ENCODE results near the gene APOE. TPM values are rescaled to one million over a fixed set of nuclear protein-coding genes. Genes with fewer than 3 reads are reported as not detected.
A peak's percentile ranks its signal among the peaks of the same experiment; 100 is the strongest.

APOE gene
- total and polyA plus RNA-seq, 2 of the 13 experiments (the other 11 are each of a cell fraction or from before 2014, with no cell fraction given) = 1,328 to 1,470 TPM

DNA sequence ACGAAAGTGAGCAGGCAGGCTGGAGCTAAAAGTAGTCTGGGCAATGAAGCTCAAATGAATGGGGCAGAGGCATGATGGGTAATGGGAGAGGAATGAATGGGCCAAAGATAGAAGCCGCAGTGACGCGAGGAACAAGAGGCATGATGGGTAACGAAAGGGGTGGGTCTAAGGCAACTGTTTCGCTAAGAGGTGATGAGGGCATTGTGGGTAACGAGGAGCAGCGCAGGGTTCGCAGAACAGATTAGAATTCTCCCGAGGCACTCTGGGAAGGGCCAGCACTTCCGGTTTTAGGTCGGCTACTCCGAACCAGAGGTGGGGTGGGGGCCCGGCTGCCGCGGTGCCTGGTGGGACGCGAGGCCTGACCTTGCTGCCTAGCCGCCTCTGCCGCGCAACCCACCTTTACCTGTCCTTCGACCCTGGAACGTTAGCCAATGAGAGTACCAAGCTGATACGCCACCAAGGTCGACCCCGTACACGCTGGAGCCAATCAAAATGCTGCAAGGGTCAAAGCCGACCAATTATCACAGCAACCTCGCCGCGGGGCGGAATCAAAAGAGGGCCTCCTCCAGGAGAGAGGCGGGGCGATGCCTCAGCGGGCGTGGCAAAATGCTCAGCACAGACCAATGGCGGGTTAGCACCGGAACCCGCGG is 15.1 kb upstream of the APOE start (continued):
- TF ChIP-seq, protein P1, sequence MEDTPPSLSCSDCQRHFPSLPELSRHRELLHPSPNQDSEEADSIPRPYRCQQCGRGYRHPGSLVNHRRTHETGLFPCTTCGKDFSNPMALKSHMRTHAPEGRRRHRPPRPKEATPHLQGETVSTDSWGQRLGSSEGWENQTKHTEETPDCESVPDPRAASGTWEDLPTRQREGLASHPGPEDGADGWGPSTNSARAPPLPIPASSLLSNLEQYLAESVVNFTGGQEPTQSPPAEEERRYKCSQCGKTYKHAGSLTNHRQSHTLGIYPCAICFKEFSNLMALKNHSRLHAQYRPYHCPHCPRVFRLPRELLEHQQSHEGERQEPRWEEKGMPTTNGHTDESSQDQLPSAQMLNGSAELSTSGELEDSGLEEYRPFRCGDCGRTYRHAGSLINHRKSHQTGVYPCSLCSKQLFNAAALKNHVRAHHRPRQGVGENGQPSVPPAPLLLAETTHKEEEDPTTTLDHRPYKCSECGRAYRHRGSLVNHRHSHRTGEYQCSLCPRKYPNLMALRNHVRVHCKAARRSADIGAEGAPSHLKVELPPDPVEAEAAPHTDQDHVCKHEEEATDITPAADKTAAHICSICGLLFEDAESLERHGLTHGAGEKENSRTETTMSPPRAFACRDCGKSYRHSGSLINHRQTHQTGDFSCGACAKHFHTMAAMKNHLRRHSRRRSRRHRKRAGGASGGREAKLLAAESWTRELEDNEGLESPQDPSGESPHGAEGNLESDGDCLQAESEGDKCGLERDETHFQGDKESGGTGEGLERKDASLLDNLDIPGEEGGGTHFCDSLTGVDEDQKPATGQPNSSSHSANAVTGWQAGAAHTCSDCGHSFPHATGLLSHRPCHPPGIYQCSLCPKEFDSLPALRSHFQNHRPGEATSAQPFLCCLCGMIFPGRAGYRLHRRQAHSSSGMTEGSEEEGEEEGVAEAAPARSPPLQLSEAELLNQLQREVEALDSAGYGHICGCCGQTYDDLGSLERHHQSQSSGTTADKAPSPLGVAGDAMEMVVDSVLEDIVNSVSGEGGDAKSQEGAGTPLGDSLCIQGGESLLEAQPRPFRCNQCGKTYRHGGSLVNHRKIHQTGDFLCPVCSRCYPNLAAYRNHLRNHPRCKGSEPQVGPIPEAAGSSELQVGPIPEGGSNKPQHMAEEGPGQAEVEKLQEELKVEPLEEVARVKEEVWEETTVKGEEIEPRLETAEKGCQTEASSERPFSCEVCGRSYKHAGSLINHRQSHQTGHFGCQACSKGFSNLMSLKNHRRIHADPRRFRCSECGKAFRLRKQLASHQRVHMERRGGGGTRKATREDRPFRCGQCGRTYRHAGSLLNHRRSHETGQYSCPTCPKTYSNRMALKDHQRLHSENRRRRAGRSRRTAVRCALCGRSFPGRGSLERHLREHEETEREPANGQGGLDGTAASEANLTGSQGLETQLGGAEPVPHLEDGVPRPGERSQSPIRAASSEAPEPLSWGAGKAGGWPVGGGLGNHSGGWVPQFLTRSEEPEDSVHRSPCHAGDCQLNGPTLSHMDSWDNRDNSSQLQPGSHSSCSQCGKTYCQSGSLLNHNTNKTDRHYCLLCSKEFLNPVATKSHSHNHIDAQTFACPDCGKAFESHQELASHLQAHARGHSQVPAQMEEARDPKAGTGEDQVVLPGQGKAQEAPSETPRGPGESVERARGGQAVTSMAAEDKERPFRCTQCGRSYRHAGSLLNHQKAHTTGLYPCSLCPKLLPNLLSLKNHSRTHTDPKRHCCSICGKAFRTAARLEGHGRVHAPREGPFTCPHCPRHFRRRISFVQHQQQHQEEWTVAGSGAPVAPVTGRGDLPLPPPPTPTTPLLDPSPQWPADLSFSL (CRISPR knock-in tag; IDR thresholded peaks at IDR 0.05) = no peak
- no peak for TF ChIP-seq HNRNPUL1 (IDR thresholded peaks at IDR 0.05; ENCODE audit: low read depth, low read length)
- no peak for TF ChIP-seq ZNF451 (CRISPR knock-in tag; IDR thresholded peaks at IDR 0.05)
- peak; percentile 79; the same call in 1 of the 2 replicates for TF ChIP-seq SMYD3 (CRISPR knock-in tag; IDR thresholded peaks at IDR 0.05)
- no peak for TF ChIP-seq NFKB2 (CRISPR knock-in tag; IDR thresholded peaks at IDR 0.05; ENCODE audit: borderline replicate concordance)
- no peak; the same call in 1 of the 2 replicates for TF ChIP-seq ZNF878 (CRISPR knock-in tag; IDR thresholded peaks at IDR 0.05)
- TF ChIP-seq, protein P2, sequence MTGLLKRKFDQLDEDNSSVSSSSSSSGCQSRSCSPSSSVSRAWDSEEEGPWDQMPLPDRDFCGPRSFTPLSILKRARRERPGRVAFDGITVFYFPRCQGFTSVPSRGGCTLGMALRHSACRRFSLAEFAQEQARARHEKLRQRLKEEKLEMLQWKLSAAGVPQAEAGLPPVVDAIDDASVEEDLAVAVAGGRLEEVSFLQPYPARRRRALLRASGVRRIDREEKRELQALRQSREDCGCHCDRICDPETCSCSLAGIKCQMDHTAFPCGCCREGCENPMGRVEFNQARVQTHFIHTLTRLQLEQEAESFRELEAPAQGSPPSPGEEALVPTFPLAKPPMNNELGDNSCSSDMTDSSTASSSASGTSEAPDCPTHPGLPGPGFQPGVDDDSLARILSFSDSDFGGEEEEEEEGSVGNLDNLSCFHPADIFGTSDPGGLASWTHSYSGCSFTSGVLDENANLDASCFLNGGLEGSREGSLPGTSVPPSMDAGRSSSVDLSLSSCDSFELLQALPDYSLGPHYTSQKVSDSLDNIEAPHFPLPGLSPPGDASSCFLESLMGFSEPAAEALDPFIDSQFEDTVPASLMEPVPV (CRISPR knock-in tag; IDR thresholded peaks at IDR 0.05) = peak; percentile 40; the same call in 1 of the 2 replicates
- TF ChIP-seq, protein P3, sequence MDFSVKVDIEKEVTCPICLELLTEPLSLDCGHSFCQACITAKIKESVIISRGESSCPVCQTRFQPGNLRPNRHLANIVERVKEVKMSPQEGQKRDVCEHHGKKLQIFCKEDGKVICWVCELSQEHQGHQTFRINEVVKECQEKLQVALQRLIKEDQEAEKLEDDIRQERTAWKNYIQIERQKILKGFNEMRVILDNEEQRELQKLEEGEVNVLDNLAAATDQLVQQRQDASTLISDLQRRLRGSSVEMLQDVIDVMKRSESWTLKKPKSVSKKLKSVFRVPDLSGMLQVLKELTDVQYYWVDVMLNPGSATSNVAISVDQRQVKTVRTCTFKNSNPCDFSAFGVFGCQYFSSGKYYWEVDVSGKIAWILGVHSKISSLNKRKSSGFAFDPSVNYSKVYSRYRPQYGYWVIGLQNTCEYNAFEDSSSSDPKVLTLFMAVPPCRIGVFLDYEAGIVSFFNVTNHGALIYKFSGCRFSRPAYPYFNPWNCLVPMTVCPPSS (IDR thresholded peaks at IDR 0.05) = no peak
- TF ChIP-seq, protein P4, sequence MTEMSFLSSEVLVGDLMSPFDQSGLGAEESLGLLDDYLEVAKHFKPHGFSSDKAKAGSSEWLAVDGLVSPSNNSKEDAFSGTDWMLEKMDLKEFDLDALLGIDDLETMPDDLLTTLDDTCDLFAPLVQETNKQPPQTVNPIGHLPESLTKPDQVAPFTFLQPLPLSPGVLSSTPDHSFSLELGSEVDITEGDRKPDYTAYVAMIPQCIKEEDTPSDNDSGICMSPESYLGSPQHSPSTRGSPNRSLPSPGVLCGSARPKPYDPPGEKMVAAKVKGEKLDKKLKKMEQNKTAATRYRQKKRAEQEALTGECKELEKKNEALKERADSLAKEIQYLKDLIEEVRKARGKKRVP (CRISPR knock-in tag; IDR thresholded peaks at IDR 0.05) = no peak
- TF ChIP-seq ZNF761 (CRISPR knock-in tag; conservative IDR thresholded peaks at IDR 0.05) = no peak
- peak; percentile 95 for TF ChIP-seq ZFAT (CRISPR knock-in tag; conservative IDR thresholded peaks at IDR 0.05)
- no peak for TF ChIP-seq ZNF274 (CRISPR knock-in tag; IDR thresholded peaks at IDR 0.05)
- TF ChIP-seq, protein P5, sequence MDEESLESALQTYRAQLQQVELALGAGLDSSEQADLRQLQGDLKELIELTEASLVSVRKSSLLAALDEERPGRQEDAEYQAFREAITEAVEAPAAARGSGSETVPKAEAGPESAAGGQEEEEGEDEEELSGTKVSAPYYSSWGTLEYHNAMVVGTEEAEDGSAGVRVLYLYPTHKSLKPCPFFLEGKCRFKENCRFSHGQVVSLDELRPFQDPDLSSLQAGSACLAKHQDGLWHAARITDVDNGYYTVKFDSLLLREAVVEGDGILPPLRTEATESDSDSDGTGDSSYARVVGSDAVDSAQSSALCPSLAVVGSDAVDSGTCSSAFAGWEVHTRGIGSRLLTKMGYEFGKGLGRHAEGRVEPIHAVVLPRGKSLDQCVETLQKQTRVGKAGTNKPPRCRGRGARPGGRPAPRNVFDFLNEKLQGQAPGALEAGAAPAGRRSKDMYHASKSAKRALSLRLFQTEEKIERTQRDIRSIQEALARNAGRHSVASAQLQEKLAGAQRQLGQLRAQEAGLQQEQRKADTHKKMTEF (CRISPR knock-in tag; IDR thresholded peaks at IDR 0.05) = no peak; the same call in 1 of the 2 replicates
- TF ChIP-seq, protein P6, sequence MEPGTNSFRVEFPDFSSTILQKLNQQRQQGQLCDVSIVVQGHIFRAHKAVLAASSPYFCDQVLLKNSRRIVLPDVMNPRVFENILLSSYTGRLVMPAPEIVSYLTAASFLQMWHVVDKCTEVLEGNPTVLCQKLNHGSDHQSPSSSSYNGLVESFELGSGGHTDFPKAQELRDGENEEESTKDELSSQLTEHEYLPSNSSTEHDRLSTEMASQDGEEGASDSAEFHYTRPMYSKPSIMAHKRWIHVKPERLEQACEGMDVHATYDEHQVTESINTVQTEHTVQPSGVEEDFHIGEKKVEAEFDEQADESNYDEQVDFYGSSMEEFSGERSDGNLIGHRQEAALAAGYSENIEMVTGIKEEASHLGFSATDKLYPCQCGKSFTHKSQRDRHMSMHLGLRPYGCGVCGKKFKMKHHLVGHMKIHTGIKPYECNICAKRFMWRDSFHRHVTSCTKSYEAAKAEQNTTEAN (CRISPR knock-in tag; conservative IDR thresholded peaks at IDR 0.05) = no peak
- TF ChIP-seq MAF1 (CRISPR knock-in tag; IDR thresholded peaks at IDR 0.05; ENCODE audit: borderline replicate concordance) = no peak
- no peak for TF ChIP-seq MLLT10 (CRISPR knock-in tag; IDR thresholded peaks at IDR 0.05)

Data from HepG2 (cell line).